Skin of body (tissue), 2 donors: ENCODE data around the gene CRTC3. TPM values are rescaled to one million over a fixed set of nuclear protein-coding genes. Genes with fewer than 3 reads are reported as not detected.

Experiments
- DNase-seq: peaks from one replicate; lab custom pipeline; 2025; lab: John Stamatoyannopoulos, UW
- total RNA-seq: library from RNA; depleted of rRNA; stranded (reverse); fragments of >200 nt; gene quantifications from one replicate; pipeline ENCODE4 v1.2.3, GENCODE V29; 2014

Gene CRTC3
- total RNA-seq, 1 donor from 2014 or later = 31.2 TPM

- peak; percentile 86 for DNase-seq
Observed at GRCh38 chr15:90561344-90562244, 31.9 kb downstream of the CRTC3 start.

DNA sequence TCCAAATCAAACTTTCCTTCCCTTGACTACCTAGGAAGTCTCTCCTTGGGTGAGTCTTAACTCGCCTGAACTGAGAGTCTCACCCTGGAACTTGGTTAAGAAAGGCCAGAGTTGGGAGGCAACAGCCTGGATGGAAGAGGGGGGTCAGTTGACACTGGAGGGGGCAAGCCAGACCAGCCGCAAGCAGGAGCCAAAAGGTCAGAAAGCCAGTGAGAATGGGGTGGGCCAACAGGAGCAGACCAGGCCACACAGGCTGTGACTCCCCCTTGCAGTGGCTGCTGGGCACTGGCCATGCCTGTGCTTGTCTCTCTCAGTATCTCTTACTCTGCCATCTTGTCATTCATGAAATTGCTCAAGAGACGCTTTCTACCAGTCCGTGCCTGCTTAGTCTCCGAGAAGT lies 32.9 kb downstream of the CRTC3 start:
- no peak for DNase-seq

DNA sequence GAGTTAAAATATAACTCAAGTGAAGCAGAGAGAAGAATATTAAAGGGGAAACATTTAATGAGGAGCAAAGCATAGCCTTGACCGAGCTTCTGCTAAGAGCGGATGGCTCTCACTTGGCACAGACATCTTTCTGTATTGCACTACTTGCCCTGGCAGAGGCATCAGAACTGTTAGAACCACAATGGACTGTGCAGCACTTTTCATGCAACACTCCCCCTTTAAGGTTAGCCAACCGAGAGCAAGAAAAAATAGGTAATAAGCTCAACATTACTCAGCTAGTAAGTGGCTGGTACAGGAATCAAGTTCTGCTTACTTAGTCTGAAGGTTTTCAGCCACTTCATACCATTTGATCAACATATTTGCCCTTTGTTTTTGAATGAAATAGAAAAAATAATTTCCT lies 33.7 kb downstream of the CRTC3 start:
- DNase-seq = no peak

DNA sequence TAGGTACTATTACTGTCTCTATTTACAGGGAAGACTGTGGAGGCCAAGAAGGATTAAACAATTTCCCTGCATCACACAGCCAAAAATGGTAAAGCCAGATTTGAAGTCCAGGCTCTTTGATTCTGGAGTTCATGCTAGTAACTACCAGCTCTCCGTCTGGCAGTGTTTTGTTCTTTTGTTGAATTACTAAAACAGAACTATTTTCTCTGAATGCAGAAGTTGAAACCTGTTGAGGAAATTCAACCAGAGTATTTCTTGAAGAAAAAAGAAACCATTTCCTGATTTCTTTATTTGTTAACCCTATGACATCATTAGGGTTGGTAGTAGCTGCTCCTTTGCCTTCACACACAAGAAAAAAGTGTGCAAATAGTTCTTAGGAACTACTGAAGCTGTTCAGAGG lies 34.3 kb downstream of the CRTC3 start:
- DNase-seq = no peak

DNA sequence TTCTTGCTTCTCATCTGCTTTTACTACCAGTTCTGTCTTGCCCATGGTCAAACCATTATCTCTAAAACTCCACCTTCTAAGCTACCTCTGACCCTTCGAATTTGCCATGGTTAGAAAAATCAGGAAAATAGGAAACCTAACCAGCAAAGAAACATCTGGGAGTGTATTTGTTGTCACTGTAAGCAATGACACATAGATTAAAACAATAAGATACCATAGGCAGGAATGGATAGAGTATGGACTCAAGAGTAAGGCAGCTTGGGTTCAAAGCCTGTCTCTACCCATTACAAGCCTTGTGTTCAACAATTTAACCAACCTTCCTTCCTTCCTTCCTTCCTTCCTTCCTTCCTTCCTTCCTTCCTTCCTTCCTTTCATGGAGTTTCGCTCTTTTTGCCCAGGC lies 34.9 kb downstream of the CRTC3 start:
- no peak for DNase-seq

DNA sequence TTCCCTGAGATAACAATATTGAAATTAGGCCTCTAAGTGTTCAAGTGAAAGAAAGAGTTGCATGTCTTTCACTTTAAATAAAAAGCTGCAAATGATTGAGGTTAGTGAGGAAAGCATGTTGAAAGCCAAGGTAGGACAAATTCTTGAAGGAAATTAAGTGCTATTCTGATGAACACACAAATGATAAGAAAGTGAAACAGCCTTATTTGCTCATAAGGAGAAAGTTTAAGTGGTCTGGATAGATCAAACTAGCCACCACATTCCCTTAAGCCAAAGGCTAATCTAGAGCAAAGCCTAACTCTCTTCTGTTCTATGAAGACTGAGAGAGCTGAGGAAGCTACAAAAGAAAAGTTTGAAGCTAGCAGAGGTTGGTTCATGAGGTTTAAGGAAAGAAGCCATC lies 36.1 kb downstream of the CRTC3 start:
- no peak for DNase-seq

GRCh38 chr15:90570643-90571042 lies 40.9 kb downstream of the CRTC3 start:
- DNase-seq = no peak

DNA sequence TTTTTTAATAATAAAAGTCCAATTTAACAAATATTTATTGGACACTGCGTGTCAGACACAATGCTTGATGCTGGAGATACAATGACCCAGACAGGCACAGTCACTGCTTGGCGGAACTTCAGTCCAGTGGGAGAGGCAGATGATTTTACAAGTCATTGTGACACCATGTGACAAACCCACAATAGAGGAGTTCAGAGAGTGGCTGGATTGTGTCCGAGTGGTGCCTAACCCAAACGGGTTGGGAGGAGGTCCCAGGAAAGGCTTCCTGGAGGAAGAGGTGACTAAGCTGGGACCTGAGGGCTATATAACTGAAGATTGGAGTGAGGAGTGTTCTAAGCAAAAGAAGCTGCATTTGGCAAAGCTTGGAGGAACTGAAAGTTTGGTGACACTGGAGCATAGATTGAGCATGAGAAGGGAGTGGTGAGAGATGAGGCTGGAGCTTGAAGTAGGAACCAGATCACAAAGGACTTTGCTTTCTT lies 41.4 kb downstream of the CRTC3 start:
- no peak for DNase-seq

DNA sequence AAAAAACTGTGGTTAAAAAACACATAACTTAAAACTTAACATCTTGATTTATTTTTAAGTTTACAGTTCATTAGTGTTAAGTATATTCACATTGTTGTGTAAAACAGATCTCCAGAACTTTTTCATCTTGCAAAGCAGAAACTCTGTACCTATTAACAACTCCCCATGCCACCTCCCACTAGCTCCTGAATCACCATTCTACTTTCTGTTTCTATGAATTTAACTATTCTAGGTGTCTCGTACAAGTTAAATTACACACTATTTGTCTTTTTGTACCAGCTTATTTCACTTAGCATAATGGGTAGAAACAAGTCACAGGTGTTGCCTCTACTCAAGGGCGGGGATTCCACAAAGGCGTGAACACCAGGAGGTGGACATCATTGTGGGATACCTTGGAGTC lies 43.2 kb downstream of the CRTC3 start:
- no peak for DNase-seq

DNA sequence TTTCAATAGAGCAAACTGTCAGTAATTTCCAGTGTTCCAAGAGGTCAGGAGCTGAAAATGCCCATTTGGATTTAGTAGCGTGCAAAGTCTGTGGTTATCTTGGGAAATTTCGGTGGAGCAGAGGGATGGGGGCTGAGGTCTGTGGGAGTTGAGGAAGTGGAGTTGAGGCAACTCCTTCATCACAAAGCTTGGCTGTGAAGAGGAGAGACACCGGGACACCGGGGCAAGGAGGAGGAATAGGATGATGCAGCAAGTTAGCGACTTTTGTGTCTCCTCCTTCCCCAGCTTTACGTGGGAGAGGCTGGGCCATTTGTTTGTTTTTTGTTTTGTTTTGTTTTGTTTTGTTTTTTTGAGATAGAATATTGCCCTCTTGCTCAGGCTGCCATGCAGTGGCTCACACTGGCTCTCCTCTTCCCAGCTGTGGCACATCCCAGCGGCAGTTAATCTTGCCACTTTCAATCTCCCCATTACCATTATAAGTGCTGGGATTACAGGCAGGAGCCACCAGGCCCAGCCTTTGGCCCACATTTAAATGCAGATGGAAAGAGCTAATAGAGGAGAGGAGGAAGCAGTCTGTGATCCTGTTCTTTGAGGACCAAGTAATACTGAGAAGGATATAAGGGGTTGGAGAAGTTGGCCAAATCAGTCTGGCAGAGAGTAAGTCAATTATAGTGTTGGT lies 47.1 kb downstream of the CRTC3 start:
- no peak for DNase-seq

DNA sequence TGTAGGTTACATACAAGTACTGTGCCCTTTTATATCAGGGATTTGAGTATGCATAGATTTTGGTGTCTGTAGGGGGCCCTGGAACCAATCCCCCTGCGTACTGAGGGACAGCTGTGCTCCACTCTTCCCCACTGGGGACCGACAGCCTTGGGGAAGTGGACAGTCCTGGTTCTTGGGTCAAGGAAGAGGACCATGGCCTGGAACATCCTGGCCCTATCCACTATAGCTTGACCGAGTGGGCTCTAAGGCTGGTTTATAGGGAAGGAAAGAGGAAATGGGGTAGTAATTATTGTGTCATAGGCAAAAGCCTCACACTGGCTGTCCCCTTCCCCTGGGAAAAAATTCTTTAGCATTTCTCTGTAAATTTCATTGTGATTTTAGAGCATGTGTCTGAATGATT lies 49.5 kb downstream of the CRTC3 start:
- no peak for DNase-seq

GRCh38 chr15:90580099-90580498 lies 50.4 kb downstream of the CRTC3 start:
- no peak for DNase-seq

DNA sequence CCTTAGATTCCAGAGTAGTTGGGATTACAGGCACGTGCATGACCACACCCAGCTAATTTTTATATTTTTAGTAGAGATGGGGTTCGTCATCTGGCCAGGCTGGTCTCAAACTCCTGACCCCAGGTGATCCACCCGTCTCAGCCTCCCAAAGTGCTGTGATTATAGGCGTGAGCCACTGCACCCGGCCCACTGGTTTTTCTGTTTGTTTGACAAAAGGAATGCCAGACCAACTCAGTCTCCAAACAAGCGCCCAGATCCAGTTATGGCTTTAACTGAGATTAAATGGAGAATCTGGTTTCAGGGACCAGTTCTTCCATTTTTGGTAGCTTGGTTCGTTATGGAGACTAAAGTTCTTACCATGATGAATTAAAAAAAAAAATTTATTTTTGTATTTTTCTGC lies 50.8 kb downstream of the CRTC3 start:
- DNase-seq = no peak

DNA sequence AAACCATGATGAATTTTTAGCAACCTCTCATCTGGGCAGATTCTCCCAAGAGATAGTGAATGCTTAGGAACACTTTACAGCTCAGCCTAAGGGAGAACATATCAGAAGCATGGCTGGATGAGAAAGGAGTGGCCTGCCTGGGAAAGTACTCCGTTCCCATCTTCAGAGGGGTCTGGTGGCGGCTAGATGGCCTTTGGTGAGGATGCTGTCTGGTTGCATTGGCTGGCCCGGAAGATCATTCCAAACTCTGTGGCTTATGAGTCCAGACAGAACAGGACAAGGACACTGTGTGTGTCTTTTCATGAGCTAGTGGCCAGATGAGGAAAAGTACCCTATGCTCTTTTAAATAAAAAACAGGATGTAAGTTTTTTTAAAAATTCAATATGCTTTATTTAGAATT lies 51.2 kb downstream of the CRTC3 start:
- DNase-seq = no peak

GRCh38 chr15:90581771-90582352 lies 52.1 kb downstream of the CRTC3 start:
- DNase-seq = no peak

DNA sequence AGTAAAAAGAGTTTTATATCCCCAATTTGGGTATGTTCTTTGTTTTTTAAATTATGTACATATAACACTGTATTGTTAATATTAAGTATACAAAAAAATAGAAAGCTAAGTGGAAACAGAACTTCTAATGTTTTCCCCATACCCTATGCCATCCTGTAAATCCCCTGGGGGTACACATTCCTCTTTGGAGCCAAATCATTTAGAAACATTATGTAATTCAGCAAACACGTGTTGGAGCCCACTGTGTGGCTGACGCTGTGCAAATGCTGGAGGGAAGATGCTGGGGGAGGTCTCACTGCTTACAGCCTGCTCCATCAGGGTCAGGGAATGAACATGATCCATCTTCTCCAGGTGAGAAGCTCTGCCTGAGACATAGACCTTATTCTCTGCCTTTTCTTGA lies 52.8 kb downstream of the CRTC3 start:
- peak; percentile 17 for DNase-seq

DNA sequence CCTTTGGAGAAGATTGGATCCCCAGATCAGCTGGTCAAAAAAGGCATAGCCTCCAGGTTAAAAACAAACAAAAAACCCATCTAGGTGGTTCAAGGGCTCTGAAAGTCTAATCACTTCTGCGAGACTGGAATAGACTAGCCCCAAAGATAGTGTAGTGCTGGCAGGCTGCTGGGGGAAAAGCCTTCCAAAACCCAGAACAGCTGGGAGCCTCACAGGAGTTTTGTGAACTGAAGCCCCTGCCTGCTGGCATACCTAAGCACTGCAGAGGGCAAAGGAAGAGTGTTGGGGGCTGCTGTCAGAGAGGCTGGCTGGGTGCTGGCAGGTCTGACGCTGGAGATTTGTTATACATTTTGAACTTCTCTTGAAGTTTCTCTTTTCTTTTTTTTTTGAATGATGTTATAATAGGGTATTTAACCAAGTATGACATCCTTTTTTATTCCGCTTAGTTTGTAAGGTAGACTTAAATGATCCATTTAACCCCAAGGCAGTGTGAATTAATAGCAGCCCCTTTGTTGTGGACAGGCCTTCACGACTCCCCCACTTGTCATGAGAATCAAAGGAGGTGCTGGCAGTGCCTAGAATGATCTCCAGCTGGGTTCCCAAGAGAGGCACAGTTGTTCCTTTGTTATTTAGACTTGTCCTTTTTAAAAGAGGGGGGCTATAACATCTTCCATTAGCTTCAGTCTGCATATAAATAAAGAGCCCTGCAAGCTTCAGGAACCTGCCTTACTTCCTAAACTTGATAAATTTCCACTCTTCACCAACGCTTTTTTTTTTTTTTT lies 53.9 kb downstream of the CRTC3 start:
- DNase-seq = no peak

DNA sequence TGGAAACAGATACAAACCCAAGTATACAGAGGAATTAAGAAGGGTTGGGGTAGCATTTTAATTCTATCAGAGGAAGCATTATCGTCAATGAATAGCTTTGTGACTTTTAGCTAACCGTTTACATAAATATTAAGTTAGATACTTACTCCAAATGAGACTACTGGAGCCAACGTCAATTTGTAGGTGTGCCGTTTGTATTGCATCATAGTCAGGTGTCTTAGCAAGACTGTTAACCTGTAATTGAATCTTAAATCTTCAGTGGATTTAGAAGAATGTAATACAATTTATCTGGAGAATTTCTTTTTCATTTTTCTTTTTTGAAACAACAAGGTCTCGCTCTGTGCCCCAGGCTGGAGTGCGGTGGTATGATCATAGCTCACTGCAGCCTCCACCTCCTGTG lies 55.1 kb downstream of the CRTC3 start:
- DNase-seq = no peak

GRCh38 chr15:90585863-90586262 lies 56.1 kb downstream of the CRTC3 start:
- no peak for DNase-seq

- DNase-seq = no peak
Observed at GRCh38 chr15:90586948-90587347, 57.2 kb downstream of the CRTC3 start.

- no peak for DNase-seq
Observed at GRCh38 chr15:90588427-90588826, 58.7 kb downstream of the CRTC3 start.

- no peak for DNase-seq
Observed at GRCh38 chr15:90591524-90591923, 61.8 kb downstream of the CRTC3 start.
